ENCODE results near the gene MUCL3.

GRCh38 chr6:30898750-30899360 lies 41.9 kb upstream of the MUCL3 start:
- TF ChIP-seq, protein P1, sequence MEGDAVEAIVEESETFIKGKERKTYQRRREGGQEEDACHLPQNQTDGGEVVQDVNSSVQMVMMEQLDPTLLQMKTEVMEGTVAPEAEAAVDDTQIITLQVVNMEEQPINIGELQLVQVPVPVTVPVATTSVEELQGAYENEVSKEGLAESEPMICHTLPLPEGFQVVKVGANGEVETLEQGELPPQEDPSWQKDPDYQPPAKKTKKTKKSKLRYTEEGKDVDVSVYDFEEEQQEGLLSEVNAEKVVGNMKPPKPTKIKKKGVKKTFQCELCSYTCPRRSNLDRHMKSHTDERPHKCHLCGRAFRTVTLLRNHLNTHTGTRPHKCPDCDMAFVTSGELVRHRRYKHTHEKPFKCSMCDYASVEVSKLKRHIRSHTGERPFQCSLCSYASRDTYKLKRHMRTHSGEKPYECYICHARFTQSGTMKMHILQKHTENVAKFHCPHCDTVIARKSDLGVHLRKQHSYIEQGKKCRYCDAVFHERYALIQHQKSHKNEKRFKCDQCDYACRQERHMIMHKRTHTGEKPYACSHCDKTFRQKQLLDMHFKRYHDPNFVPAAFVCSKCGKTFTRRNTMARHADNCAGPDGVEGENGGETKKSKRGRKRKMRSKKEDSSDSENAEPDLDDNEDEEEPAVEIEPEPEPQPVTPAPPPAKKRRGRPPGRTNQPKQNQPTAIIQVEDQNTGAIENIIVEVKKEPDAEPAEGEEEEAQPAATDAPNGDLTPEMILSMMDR (conservative IDR thresholded peaks at IDR 0.05 in 1 of 2, IDR thresholded peaks at IDR 0.05 in 1 of 2; ENCODE audit: low read depth in 1 of 2, low read length in 2 of 2): no peak
- TF ChIP-seq EZH2 (IDR thresholded peaks at IDR 0.05; ENCODE audit: low read length, missing control alignments): no peak
